GM18868 (cell line): ENCODE measurements around the gene PEX16.

Experiments used
- ATAC-seq: cut with Tn5 transposase; IDR thresholded peaks from one replicate; pipeline ENCODE4 v1.9.1; 2021; ENCODE audit warnings: mild to moderate bottlenecking, moderate library complexity; ENCODE audit not compliant: unreplicated experiment

PEX16 gene

GRCh38 chr11:45917623-45918330, at the start of gene PEX16:
TSS of gene PEX16 (minus strand) at chr11:45917877. CDS start at chr11:45917811, 66 bp downstream.
- peak; percentile 93 for ATAC-seq

- ATAC-seq: peak; percentile 70
Measured at GRCh38 chr11:45964911-45965389, 47.3 kb upstream of the PEX16 start.

GRCh38 chr11:45961751-45962240, 44.1 kb upstream of the PEX16 start:
- no peak for ATAC-seq

GRCh38 chr11:45960387-45961095, 42.9 kb upstream of the PEX16 start:
- no peak for ATAC-seq

- no peak for ATAC-seq
Measured at GRCh38 chr11:45959851-45960250, 42.2 kb upstream of the PEX16 start.

- no peak for ATAC-seq
Measured at GRCh38 chr11:45949992-45950407, 32.3 kb upstream of the PEX16 start.

GRCh38 chr11:45948356-45948755, 30.7 kb upstream of the PEX16 start:
- no peak for ATAC-seq

GRCh38 chr11:45947885-45948284, 30.2 kb upstream of the PEX16 start:
- ATAC-seq: no peak

GRCh38 chr11:45945397-45945999, 27.8 kb upstream of the PEX16 start:
- ATAC-seq: no peak

- no peak for ATAC-seq
Measured at GRCh38 chr11:45942381-45942780, 24.7 kb upstream of the PEX16 start.

- peak; percentile 61 for ATAC-seq
Measured at GRCh38 chr11:45941285-45941684, 23.6 kb upstream of the PEX16 start.

- ATAC-seq: no peak
Measured at GRCh38 chr11:45939836-45940235, 22.2 kb upstream of the PEX16 start.

GRCh38 chr11:45937916-45938315, 20.2 kb upstream of the PEX16 start:
- ATAC-seq: no peak

- no peak for ATAC-seq
Measured at GRCh38 chr11:45936511-45937054, 18.9 kb upstream of the PEX16 start.

GRCh38 chr11:45935349-45936064, 17.8 kb upstream of the PEX16 start:
- no peak for ATAC-seq

GRCh38 chr11:45934580-45935318, 17.1 kb upstream of the PEX16 start:
- ATAC-seq: no peak

GRCh38 chr11:45933846-45934579, 16.3 kb upstream of the PEX16 start:
- no peak for ATAC-seq

GRCh38 chr11:45933131-45933831, 15.6 kb upstream of the PEX16 start:
- peak; percentile 34 for ATAC-seq

- no peak for ATAC-seq
Measured at GRCh38 chr11:45932217-45932616, 14.5 kb upstream of the PEX16 start.
